Measurements from ENCODE around the gene ZNF580.

The ZNF580 gene

DNA sequence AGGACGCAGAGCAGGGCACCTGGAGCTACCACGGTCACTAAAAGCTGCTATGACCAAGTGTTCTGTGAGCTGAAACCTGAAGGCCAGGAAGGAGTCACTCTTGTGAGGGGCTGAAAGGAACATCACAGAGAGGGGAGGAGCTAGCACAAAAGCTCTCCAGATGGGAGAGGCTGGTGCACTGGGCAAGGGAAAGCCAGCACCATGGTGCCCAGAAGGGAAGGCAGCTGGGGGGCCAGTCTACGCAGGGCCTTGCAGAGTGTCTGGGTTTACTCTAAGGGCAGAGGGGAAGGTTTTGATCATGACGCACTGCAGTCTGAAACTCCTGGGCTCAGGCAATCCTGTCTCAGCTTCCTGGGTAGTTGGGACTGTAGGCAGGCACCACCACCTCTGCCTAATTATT, 4.1 kb upstream of the ZNF580 start:
- no peak for TF ChIP-seq CEBPB (IDR thresholded peaks at IDR 0.05)
- TF ChIP-seq YY1 (IDR thresholded peaks at IDR 0.05; ENCODE audit: low read depth): no peak
- TF ChIP-seq, protein P1, sequence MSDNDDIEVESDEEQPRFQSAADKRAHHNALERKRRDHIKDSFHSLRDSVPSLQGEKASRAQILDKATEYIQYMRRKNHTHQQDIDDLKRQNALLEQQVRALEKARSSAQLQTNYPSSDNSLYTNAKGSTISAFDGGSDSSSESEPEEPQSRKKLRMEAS (IDR thresholded peaks at IDR 0.05): no peak
- no peak for TF ChIP-seq EGR1 (IDR thresholded peaks at IDR 0.05)
- TF ChIP-seq, protein P2, sequence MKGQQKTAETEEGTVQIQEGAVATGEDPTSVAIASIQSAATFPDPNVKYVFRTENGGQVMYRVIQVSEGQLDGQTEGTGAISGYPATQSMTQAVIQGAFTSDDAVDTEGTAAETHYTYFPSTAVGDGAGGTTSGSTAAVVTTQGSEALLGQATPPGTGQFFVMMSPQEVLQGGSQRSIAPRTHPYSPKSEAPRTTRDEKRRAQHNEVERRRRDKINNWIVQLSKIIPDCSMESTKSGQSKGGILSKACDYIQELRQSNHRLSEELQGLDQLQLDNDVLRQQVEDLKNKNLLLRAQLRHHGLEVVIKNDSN (IDR thresholded peaks at IDR 0.05): no peak
- TF ChIP-seq RAD21 (IDR thresholded peaks at IDR 0.05; ENCODE audit: low read depth): no peak
- TF ChIP-seq TEAD4 (IDR thresholded peaks at IDR 0.05): no peak
- TF ChIP-seq ZBTB7A (IDR thresholded peaks at IDR 0.05; ENCODE audit: low read depth): no peak
- TF ChIP-seq TCF12 (IDR thresholded peaks at IDR 0.05; ENCODE audit: low read depth): no peak
- no peak for TF ChIP-seq EP300 (IDR thresholded peaks at IDR 0.05; ENCODE audit: borderline replicate concordance)

DNA sequence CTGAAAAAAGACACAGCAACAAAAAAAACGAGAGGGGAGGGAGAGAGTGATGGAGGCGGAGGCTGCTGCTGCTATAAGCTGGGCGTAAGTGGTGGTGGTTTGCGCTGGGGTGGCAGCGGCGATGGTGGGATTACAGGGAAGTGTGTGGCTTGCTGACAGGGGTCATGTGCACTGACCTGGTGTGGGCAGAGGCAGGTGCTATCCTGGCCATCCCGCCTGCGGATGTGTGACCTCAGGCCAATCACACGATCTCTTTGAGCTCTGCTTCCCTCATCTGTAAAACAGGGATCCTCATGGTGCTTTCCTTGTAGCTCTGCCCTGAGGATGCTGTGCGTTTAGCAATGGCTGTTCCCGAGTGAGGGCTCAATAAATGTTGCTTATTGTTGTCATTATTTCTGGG, 3.3 kb upstream of the ZNF580 start:
- TF ChIP-seq CEBPB (IDR thresholded peaks at IDR 0.05) (no peak), YY1 (IDR thresholded peaks at IDR 0.05; ENCODE audit: low read depth) (no peak), RAD21 (IDR thresholded peaks at IDR 0.05; ENCODE audit: low read depth) (no peak), FOXM1 (IDR thresholded peaks at IDR 0.05; ENCODE audit: borderline replicate concordance, low read depth) (no peak), EGR1 (IDR thresholded peaks at IDR 0.05) (no peak), CREB1 (IDR thresholded peaks at IDR 0.05; ENCODE audit: low read depth) (no peak), TCF12 (IDR thresholded peaks at IDR 0.05; ENCODE audit: low read depth) (no peak), NFIC (IDR thresholded peaks at IDR 0.05) (no peak), TAF1 (IDR thresholded peaks at IDR 0.05; ENCODE audit: low read depth) (no peak), ZBTB7A (IDR thresholded peaks at IDR 0.05; ENCODE audit: low read depth) (no peak)
- TF ChIP-seq, protein P3, sequence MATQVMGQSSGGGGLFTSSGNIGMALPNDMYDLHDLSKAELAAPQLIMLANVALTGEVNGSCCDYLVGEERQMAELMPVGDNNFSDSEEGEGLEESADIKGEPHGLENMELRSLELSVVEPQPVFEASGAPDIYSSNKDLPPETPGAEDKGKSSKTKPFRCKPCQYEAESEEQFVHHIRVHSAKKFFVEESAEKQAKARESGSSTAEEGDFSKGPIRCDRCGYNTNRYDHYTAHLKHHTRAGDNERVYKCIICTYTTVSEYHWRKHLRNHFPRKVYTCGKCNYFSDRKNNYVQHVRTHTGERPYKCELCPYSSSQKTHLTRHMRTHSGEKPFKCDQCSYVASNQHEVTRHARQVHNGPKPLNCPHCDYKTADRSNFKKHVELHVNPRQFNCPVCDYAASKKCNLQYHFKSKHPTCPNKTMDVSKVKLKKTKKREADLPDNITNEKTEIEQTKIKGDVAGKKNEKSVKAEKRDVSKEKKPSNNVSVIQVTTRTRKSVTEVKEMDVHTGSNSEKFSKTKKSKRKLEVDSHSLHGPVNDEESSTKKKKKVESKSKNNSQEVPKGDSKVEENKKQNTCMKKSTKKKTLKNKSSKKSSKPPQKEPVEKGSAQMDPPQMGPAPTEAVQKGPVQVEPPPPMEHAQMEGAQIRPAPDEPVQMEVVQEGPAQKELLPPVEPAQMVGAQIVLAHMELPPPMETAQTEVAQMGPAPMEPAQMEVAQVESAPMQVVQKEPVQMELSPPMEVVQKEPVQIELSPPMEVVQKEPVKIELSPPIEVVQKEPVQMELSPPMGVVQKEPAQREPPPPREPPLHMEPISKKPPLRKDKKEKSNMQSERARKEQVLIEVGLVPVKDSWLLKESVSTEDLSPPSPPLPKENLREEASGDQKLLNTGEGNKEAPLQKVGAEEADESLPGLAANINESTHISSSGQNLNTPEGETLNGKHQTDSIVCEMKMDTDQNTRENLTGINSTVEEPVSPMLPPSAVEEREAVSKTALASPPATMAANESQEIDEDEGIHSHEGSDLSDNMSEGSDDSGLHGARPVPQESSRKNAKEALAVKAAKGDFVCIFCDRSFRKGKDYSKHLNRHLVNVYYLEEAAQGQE (IDR thresholded peaks at IDR 0.05; ENCODE audit: low read depth): no peak
- TF ChIP-seq, protein P1 (IDR thresholded peaks at IDR 0.05): no peak

DNA sequence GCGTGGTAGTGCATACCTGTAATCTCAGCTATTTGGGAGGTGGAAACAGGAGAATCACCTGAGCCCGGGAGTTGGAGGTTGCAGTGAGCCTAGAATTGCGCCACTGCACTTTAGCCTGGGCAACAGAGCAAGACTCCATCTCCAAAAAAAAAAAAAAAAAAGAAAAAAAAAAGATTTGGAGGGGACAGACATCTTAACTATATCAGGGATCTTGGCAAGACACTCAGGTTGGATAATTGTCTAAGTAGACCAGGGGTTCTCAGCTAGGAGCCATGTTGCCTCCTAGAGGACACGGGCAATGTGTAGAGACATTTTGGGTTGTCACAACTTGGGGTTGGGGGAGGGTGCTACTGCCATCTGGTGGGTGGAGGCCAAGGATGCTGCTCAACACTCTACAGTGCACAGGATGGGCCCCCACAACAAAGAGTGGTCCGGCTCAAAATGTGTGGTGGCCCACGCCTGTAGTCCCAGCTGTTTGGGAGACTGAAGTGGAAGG, 1.9 kb upstream of the ZNF580 start:
- TF ChIP-seq TEAD4 (IDR thresholded peaks at IDR 0.05): no peak
- no peak for TF ChIP-seq CREB1 (IDR thresholded peaks at IDR 0.05; ENCODE audit: low read depth)
- TF ChIP-seq RAD21 (IDR thresholded peaks at IDR 0.05; ENCODE audit: low read depth): no peak
- TF ChIP-seq FOXM1 (IDR thresholded peaks at IDR 0.05; ENCODE audit: borderline replicate concordance, low read depth): no peak
- no peak for TF ChIP-seq TAF1 (IDR thresholded peaks at IDR 0.05; ENCODE audit: low read depth)
- 0 out of 2 replicates have a peak, but pooled peaks have one; percentile 62 for TF ChIP-seq YY1 (IDR thresholded peaks at IDR 0.05; ENCODE audit: low read depth)

DNA sequence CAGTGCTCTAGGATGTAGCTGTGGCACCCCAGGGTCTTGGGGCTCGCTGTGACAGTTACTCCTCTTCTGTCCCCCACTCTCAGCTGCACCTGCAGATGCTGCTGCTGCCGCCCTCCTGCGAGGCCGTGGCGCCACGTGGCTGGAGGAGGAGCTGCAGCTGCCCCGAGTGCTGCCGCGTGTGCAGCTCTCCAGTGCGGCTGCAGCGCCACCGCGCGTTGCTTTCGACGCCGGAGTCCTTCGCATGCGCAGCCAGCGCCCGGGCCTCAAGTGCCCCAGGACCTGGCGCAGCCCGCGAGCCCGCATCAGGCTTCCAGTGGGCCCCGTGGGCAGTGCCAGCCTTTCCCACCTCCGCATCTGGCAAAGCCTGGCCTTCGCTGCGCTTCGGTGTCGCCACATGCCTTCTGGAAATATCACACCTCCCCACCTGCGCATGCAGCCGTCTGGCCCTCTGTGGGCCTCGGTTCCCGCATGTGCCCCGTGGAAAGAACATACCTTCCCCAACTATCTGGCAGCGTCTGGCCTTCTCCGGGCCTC, 692 bp upstream of the ZNF580 start:
- TF ChIP-seq, protein P3 (IDR thresholded peaks at IDR 0.05; ENCODE audit: low read depth): no peak
- TF ChIP-seq ZBTB7A (IDR thresholded peaks at IDR 0.05; ENCODE audit: low read depth): no peak
- no peak for TF ChIP-seq CEBPB (IDR thresholded peaks at IDR 0.05)
- TF ChIP-seq NFIC (IDR thresholded peaks at IDR 0.05): no peak
- TF ChIP-seq RAD21 (IDR thresholded peaks at IDR 0.05; ENCODE audit: low read depth): no peak
- TF ChIP-seq YY1 (IDR thresholded peaks at IDR 0.05; ENCODE audit: low read depth): no peak
- no peak for TF ChIP-seq FOXM1 (IDR thresholded peaks at IDR 0.05; ENCODE audit: borderline replicate concordance, low read depth)
- no peak for TF ChIP-seq EP300 (IDR thresholded peaks at IDR 0.05; ENCODE audit: borderline replicate concordance)
- no peak for TF ChIP-seq TEAD4 (IDR thresholded peaks at IDR 0.05)
- TF ChIP-seq, protein P2 (IDR thresholded peaks at IDR 0.05): no peak
- no peak for TF ChIP-seq TAF1 (IDR thresholded peaks at IDR 0.05; ENCODE audit: low read depth)
- TF ChIP-seq CREB1 (IDR thresholded peaks at IDR 0.05; ENCODE audit: low read depth): no peak
- TF ChIP-seq TCF12 (IDR thresholded peaks at IDR 0.05; ENCODE audit: low read depth): no peak; the same call in 1 of the 2 replicates
- TF ChIP-seq, protein P1 (IDR thresholded peaks at IDR 0.05): no peak
- no peak for TF ChIP-seq EGR1 (IDR thresholded peaks at IDR 0.05)

DNA sequence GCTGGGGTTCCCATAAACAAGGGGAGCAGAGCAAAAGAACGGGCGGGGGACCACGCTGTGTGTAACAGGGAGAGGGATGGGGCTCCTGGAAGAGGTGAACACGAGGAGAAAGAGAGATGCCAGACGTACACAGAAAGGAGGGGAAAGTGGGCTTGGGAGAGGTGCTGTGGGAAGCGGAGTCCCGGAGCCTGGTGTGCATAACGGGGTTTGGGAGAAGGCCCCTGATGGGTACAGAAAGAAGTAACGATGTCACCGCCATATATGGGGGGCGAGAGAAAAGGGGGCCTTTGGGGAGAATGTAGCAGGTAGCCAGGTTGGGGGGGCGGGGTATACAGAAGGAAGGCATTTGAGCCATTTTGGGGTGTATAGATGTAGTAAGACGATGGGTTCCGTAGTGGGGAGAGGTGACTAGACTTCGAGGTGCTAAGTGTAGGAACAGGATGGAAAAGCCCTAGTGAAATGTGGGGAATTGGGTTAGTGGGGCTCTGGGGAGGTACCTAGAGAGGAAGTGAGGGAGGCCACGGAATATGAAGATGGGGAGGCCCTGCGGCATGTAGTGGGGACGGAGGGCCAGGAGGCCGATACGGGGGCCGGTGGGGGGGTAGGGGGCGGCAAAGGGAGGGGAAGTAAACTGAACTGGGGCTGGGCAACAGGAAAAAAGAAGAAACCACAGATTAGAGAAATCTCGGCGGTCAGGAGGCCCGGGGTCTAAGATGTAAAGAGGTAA, 787 bp downstream of the ZNF580 start:
- TF ChIP-seq, protein P1 (IDR thresholded peaks at IDR 0.05): peak; percentile 45
- TF ChIP-seq CEBPB (IDR thresholded peaks at IDR 0.05): no peak

Measured in Ishikawa (cell line).